ENCODE results near the gene CTSH.
"Not testable (repeated sequence)": the region's sequence is repeated elsewhere in the genome, so short reads cannot be mapped to it uniquely, and the experiment has no call there.

CTSH gene

GRCh38 chr15:78932258-78932808 is 12.5 kb downstream of the CTSH start:
- DNase-seq (ENCODE audit: low read depth) = no peak
- H3K4me3 ChIP-seq (ENCODE audit: low read depth, low read length) = no peak overlapping the region
- no peak for TF ChIP-seq MYC (IDR thresholded peaks at IDR 0.05; ENCODE audit: low read depth, low read length)
- no peak for TF ChIP-seq CTCF (IDR thresholded peaks at IDR 0.05; ENCODE audit: low read depth, low read length)
- TF ChIP-seq MAX (IDR thresholded peaks at IDR 0.05; ENCODE audit: low read depth, low read length) = no peak
- TF ChIP-seq POLR2A (IDR thresholded peaks at IDR 0.05; ENCODE audit: extremely low read depth, insufficient read length) = no peak

- TF ChIP-seq MYC (IDR thresholded peaks at IDR 0.05; ENCODE audit: low read depth, low read length) (no peak), CTCF (IDR thresholded peaks at IDR 0.05; ENCODE audit: low read depth, low read length) (no peak), MAX (IDR thresholded peaks at IDR 0.05; ENCODE audit: low read depth, low read length) (no peak), POLR2A (IDR thresholded peaks at IDR 0.05; ENCODE audit: extremely low read depth, insufficient read length) (no peak)
- no peak overlapping the region for H3K4me3 ChIP-seq (ENCODE audit: low read depth, low read length)
- DNase-seq (ENCODE audit: low read depth) = no peak
Observed at GRCh38 chr15:78931439-78932257, 13.2 kb downstream of the CTSH start.

GRCh38 chr15:78930577-78931388 is 14.1 kb downstream of the CTSH start:
- TF ChIP-seq MAX (IDR thresholded peaks at IDR 0.05; ENCODE audit: low read depth, low read length) = no peak
- TF ChIP-seq CTCF (IDR thresholded peaks at IDR 0.05; ENCODE audit: low read depth, low read length) = no peak
- TF ChIP-seq MYC (IDR thresholded peaks at IDR 0.05; ENCODE audit: low read depth, low read length) = no peak
- no peak for TF ChIP-seq POLR2A (IDR thresholded peaks at IDR 0.05; ENCODE audit: extremely low read depth, insufficient read length)
- DNase-seq (ENCODE audit: low read depth) = no peak
- no peak overlapping the region for H3K4me3 ChIP-seq (ENCODE audit: low read depth, low read length)

GRCh38 chr15:78929536-78930264 is 15.1 kb downstream of the CTSH start:
- H3K4me3 ChIP-seq (ENCODE audit: low read depth, low read length) = no peak overlapping the region
- TF ChIP-seq POLR2A (IDR thresholded peaks at IDR 0.05; ENCODE audit: extremely low read depth, insufficient read length) (no peak), CTCF (IDR thresholded peaks at IDR 0.05; ENCODE audit: low read depth, low read length) (no peak), MYC (IDR thresholded peaks at IDR 0.05; ENCODE audit: low read depth, low read length) (no peak), MAX (IDR thresholded peaks at IDR 0.05; ENCODE audit: low read depth, low read length) (no peak)
- no peak for DNase-seq (ENCODE audit: low read depth)

GRCh38 chr15:78928616-78929093 is 16.2 kb downstream of the CTSH start:
- DNase-seq (ENCODE audit: low read depth) = no peak
- TF ChIP-seq MYC (IDR thresholded peaks at IDR 0.05; ENCODE audit: low read depth, low read length) (no peak), CTCF (IDR thresholded peaks at IDR 0.05; ENCODE audit: low read depth, low read length) (no peak), POLR2A (IDR thresholded peaks at IDR 0.05; ENCODE audit: extremely low read depth, insufficient read length) (no peak), MAX (IDR thresholded peaks at IDR 0.05; ENCODE audit: low read depth, low read length) (no peak)

GRCh38 chr15:78928176-78928575 is 16.7 kb downstream of the CTSH start:
- H3K4me3 ChIP-seq (ENCODE audit: low read depth, low read length) = not testable (repeated sequence)

More at GRCh38 chr15:78928616-78929093, 16.2 kb downstream of the CTSH start:
- no peak overlapping the region for H3K4me3 ChIP-seq (ENCODE audit: low read depth, low read length)

More at GRCh38 chr15:78928176-78928575, 16.7 kb downstream of the CTSH start:
- DNase-seq (ENCODE audit: low read depth) = not testable (repeated sequence)

Data from NB4 (cell line).